D721Med (cell line): Measurements from ENCODE around the gene CNTNAP2.

Experiments
- DNase-seq: peaks from one replicate; pipeline ENCODE4 v3.0.0; 2011; ENCODE audit warnings: low spot score; ENCODE audit not compliant: insufficient read length
- FAIRE-seq: peaks from 2 replicates; lab custom pipeline; 2011; peaks lifted over from hg19 to GRCh38; lab: Jason Lieb, UNC
- CTCF ChIP-seq: IDR thresholded peaks from 2 replicates; pipeline ENCODE4 v1.5.1; 2012; ENCODE audit warnings: mild to moderate bottlenecking, control low read depth; ENCODE audit not compliant: insufficient read depth; ENCODE audit errors: missing control alignments

CNTNAP2 gene

GRCh38 chr7:147276783-147277370 lies 1160.3 kb downstream of the CNTNAP2 start:
- FAIRE-seq: no peak
- DNase-seq: no peak
- TF ChIP-seq CTCF: no peak

GRCh38 chr7:147279514-147279913 lies 1162.9 kb downstream of the CNTNAP2 start:
- FAIRE-seq (no peak), DNase-seq (no peak)
- TF ChIP-seq CTCF: no peak

DNA sequence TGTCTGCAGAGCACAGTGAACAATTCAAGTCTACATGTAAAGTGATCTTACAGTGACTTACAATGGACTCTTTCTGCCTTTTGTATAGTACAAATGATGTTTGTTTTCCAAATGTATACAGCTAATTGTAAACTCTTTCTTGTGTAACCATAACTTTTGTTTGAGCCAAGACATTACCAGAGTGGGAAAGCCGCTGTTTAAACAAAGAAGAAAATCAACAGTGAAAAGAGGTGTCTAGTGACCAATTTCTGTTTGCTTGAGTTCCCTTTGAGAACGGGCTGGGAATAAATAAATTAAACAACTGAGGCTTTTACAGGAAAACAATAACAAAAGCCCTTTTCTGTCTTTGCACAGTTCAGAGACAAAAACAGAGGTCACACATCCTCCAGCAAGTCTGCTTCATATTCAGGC lies 1163.4 kb downstream of the CNTNAP2 start:
- no peak for TF ChIP-seq CTCF
- no peak for FAIRE-seq
- DNase-seq: no peak

DNA sequence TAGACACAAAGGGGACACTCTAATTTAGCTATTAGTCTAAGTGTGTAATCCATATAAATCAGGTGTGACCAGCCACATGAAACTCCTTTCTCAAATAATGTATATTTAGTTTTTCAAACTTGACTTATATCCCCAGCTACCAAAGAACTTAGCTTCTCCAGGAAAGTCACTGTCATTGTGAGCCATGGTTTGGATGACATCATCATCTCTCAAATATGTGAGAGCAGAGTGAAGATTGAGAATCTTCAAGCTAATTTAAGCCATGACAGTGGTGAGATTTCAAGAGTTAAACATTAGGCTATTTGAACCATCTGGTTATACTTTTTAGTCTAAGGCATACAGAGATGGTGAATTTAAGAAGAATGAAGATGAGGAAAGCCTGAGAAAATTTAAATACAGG lies 1165.6 kb downstream of the CNTNAP2 start:
- DNase-seq (no peak), FAIRE-seq (no peak)
- no peak for TF ChIP-seq CTCF

DNA sequence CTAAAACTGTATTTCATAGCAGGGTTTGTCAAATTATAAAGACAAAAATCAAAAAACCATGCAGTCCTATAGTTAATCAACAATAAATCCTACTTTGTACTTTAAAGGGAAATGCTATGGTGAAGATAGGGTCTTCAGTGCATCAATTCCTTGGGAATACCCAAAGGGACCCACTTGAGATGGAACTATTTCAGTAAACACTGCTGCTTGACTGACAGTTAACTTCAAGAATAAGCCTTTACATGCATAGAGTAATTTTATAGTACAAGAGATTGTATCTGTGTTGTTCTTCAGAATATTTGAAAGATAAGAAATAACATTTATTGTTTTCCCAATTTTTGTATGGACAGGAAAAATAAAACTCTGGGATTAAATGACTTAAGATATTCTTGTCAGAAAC lies 1179.6 kb downstream of the CNTNAP2 start:
- no peak for TF ChIP-seq CTCF
- FAIRE-seq (no peak), DNase-seq (no peak)

DNA sequence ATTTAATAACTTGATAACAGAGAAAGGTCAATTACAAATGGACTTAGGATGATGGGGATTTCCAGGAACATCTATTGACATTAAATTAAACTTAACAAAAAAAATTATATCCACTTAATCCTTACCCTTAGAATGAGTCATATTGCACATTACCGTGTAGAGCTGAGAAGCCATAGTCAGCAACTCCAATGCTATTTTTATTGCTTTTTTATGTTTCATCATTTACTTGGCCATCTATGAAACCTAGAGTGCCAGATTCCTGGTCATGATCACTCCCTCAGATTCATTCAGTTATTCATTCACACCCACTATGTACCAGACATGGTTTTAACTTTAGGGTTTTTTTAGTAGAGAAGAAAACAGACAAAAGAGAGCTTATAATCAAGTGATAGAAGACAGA lies 1180.4 kb downstream of the CNTNAP2 start:
- DNase-seq (no peak), FAIRE-seq (no peak)
- TF ChIP-seq CTCF: no peak

DNA sequence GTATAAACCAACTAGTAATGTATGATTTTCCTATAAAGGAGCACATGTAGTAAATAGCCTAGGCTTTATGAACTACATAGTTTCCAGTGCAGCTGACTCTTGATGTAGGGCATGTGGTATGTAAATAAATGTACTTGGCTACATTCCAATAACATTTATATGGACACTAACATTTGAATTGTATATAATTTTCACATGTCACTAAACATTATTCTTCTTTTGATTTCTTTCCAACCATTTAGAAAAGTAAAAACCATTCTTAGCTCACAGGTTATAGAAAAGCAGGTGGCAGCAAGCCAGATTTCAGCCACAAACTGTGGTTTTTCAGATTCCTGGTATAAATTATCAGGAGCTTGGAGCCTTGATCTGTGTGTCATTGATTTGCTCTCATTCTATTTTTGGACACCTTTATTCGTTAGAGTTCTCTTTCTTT lies 1182.0 kb downstream of the CNTNAP2 start:
- FAIRE-seq (no peak), DNase-seq (no peak)
- no peak for TF ChIP-seq CTCF
